Measurements from ENCODE around the gene MCUB. TPM values are rescaled to one million over a fixed set of nuclear protein-coding genes. Genes with fewer than 3 reads are reported as not detected.

Gene MCUB
- total and polyA plus RNA-seq, 2 donors (not counting 3 experiments of a cell fraction or from before 2014, with no cell fraction given), result 32.5 to 53.8 TPM

GRCh38 chr4:109698656-109699055 is 138.6 kb downstream of the MCUB start:
- no peak overlapping the region for H3K27ac ChIP-seq (ENCODE audit: insufficient read depth, low read depth, low read length)
- peaks cover 13% of the 10 kb centered on the region for H3K79me2 ChIP-seq (ENCODE audit: control insufficient read depth, insufficient read depth, low read length)
- no peak overlapping the region for H3K9ac ChIP-seq (replicated peaks; ENCODE audit: extremely low read depth, insufficient read depth, low read length)
- dilution Hi-C loops (cut with MboI; ENCODE audit: extremely low pct_ligation_motif_present, low sequenced_read_pairs), result no loop called here
- no peaks in the 10 kb centered on the region for H3K9me3 ChIP-seq (replicated peaks; ENCODE audit: control insufficient read depth, insufficient read depth, low read length)
- intact Hi-C loops (cut with micrococcal nuclease), result no loop called here
- no peak overlapping the region for H3K4me3 ChIP-seq (replicated peaks in 1 of 3; ENCODE audit: insufficient read depth in 1 of 3, low read depth in 1 of 3, low read length in 3 of 3)
- no TSS peak for BruUV-seq (replicated peaks)
- DNase-seq (ENCODE audit: low read depth, low spot score) (no peak), FAIRE-seq (no peak)
- H3K4me1 ChIP-seq (ENCODE audit: control insufficient read depth, extremely low read depth, insufficient read depth, low read length), result peaks cover 10% of the 10 kb centered on the region
- TF ChIP-seq EZH2 (IDR thresholded peaks at IDR 0.05; ENCODE audit: borderline replicate concordance, low read depth, low read length, severe bottlenecking) (no peak), JUN (IDR thresholded peaks at IDR 0.05; ENCODE audit: borderline replicate concordance, insufficient read depth, insufficient read length, low read depth) (no peak), POLR2AphosphoS5 (IDR thresholded peaks at IDR 0.05; ENCODE audit: insufficient read depth, low read depth, low read length) (no peak), MYC (IDR thresholded peaks at IDR 0.05; ENCODE audit: low read depth, low read length) (no peak), GATA2 (IDR thresholded peaks at IDR 0.05; ENCODE audit: insufficient read depth, insufficient read length, low read depth, low read length) (no peak), FOS (IDR thresholded peaks at IDR 0.05; ENCODE audit: borderline replicate concordance, insufficient read depth, low read length) (no peak), POLR2A (IDR thresholded peaks at IDR 0.05; ENCODE audit: low read depth, low read length) (no peak), CTCF (IDR thresholded peaks at IDR 0.05; ENCODE audit: extremely low read depth in 1 of 2, insufficient read depth in 1 of 2, low read depth in 1 of 2, low read length in 2 of 2) (no peak), MAX (IDR thresholded peaks at IDR 0.05; ENCODE audit: insufficient read depth, insufficient read length) (no peak)
- no peak overlapping the region for H2AFZ ChIP-seq (ENCODE audit: low read depth, low read length)
- no peaks in the 10 kb centered on the region for H4K20me1 ChIP-seq (replicated peaks; ENCODE audit: control insufficient read depth, extremely low read depth, insufficient read depth, low read length)
- no peak overlapping the region for H3K4me2 ChIP-seq (ENCODE audit: insufficient read depth, low read length)
- CTCF ChIA-PET, result no interaction called here
- POLR2A ChIA-PET, result no interaction called here
- no peaks in the 10 kb centered on the region for H3K27me3 ChIP-seq (ENCODE audit: control insufficient read depth in 2 of 2, insufficient read depth in 2 of 2, low read length in 2 of 2)
- H3K9me1 ChIP-seq (replicated peaks; ENCODE audit: control insufficient read depth, extremely low read depth, insufficient read depth, low read length), result no peaks in the 10 kb centered on the region
- H3K36me3 ChIP-seq (ENCODE audit: control insufficient read depth in 2 of 2, extremely low read depth in 1 of 2, insufficient read depth in 2 of 2, low read length in 2 of 2), result peaks cover 2 to 4% of the 10 kb centered on the region in 2 experiments

All from endothelial cell of umbilical vein (primary cell).